WTC11 (cell line): ENCODE data around the gene IL1RAP.

Source experiments
- ARID4B ChIP-seq: sonication (generic); formaldehyde crosslinking; IDR thresholded peaks from 2 replicates; pipeline ENCODE4 v1.8.0; 2023; ENCODE audit warnings: missing genetic modification reagents, mild to moderate bottlenecking, borderline replicate concordance
- CBFB ChIP-seq: sonication (generic); formaldehyde crosslinking; IDR thresholded peaks from 2 replicates; pipeline ENCODE4 v1.8.1; 2022; ENCODE audit warnings: mild to moderate bottlenecking, low read depth, missing genetic modification reagents
- CREM ChIP-seq: sonication (generic); formaldehyde crosslinking; IDR thresholded peaks from 2 replicates; pipeline ENCODE4 v1.8.1; 2022; ENCODE audit warnings: mild to moderate bottlenecking, missing genetic modification reagents, moderate library complexity
- FOXP1 ChIP-seq: sonication (generic); formaldehyde crosslinking; IDR thresholded peaks from 2 replicates; pipeline ENCODE4 v1.8.0; 2022; ENCODE audit warnings: missing genetic modification reagents, mild to moderate bottlenecking, moderate library complexity, borderline replicate concordance
- ZNF121 ChIP-seq: sonication (generic); formaldehyde crosslinking; IDR thresholded peaks from 2 replicates; pipeline ENCODE4 v1.8.0; 2023; ENCODE audit warnings: missing genetic modification reagents
- TF ChIP-seq, protein P1 (sequence below): fragments of 200-600 bp; IDR thresholded peaks from 2 replicates; pipeline ENCODE4 v1.8.0; 2022; ENCODE audit warnings: antibody characterized with exemption
- TF ChIP-seq, protein P2 (sequence below): sonication (generic); formaldehyde crosslinking; IDR thresholded peaks from 2 replicates; pipeline ENCODE4 v1.8.0; 2022; ENCODE audit warnings: mild to moderate bottlenecking, missing genetic modification reagents
- TF ChIP-seq, protein P3 (sequence below): sonication (generic); formaldehyde crosslinking; IDR thresholded peaks from 2 replicates; pipeline ENCODE4 v1.8.0; 2023; ENCODE audit warnings: mild to moderate bottlenecking, missing genetic modification reagents

GRCh38 chr3:190558316-190558715 is 44.4 kb downstream of the IL1RAP start:
- TF ChIP-seq, protein P1, sequence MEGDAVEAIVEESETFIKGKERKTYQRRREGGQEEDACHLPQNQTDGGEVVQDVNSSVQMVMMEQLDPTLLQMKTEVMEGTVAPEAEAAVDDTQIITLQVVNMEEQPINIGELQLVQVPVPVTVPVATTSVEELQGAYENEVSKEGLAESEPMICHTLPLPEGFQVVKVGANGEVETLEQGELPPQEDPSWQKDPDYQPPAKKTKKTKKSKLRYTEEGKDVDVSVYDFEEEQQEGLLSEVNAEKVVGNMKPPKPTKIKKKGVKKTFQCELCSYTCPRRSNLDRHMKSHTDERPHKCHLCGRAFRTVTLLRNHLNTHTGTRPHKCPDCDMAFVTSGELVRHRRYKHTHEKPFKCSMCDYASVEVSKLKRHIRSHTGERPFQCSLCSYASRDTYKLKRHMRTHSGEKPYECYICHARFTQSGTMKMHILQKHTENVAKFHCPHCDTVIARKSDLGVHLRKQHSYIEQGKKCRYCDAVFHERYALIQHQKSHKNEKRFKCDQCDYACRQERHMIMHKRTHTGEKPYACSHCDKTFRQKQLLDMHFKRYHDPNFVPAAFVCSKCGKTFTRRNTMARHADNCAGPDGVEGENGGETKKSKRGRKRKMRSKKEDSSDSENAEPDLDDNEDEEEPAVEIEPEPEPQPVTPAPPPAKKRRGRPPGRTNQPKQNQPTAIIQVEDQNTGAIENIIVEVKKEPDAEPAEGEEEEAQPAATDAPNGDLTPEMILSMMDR, result no peak
- TF ChIP-seq CREM, result no peak
- TF ChIP-seq FOXP1, result no peak
- TF ChIP-seq, protein P2, sequence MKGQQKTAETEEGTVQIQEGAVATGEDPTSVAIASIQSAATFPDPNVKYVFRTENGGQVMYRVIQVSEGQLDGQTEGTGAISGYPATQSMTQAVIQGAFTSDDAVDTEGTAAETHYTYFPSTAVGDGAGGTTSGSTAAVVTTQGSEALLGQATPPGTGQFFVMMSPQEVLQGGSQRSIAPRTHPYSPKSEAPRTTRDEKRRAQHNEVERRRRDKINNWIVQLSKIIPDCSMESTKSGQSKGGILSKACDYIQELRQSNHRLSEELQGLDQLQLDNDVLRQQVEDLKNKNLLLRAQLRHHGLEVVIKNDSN (CRISPR knock-in tag), result no peak
- TF ChIP-seq ARID4B (CRISPR knock-in tag), result no peak
- TF ChIP-seq CBFB, result no peak
- TF ChIP-seq, protein P3, sequence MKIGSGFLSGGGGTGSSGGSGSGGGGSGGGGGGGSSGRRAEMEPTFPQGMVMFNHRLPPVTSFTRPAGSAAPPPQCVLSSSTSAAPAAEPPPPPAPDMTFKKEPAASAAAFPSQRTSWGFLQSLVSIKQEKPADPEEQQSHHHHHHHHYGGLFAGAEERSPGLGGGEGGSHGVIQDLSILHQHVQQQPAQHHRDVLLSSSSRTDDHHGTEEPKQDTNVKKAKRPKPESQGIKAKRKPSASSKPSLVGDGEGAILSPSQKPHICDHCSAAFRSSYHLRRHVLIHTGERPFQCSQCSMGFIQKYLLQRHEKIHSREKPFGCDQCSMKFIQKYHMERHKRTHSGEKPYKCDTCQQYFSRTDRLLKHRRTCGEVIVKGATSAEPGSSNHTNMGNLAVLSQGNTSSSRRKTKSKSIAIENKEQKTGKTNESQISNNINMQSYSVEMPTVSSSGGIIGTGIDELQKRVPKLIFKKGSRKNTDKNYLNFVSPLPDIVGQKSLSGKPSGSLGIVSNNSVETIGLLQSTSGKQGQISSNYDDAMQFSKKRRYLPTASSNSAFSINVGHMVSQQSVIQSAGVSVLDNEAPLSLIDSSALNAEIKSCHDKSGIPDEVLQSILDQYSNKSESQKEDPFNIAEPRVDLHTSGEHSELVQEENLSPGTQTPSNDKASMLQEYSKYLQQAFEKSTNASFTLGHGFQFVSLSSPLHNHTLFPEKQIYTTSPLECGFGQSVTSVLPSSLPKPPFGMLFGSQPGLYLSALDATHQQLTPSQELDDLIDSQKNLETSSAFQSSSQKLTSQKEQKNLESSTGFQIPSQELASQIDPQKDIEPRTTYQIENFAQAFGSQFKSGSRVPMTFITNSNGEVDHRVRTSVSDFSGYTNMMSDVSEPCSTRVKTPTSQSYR, result no peak
- TF ChIP-seq ZNF121 (CRISPR knock-in tag), result no peak
